MM.1S (cell line): Measurements from ENCODE around the gene CTPS2.

Source experiments
- DNase-seq: peaks from one replicate; pipeline ENCODE4 v3.0.0-alpha.2; 2015
- H2AFZ ChIP-seq: fragments of 300-600 bp; sonication (generic); 2 replicates; pipeline ENCODE4 v1.6.0; 2016; ENCODE audit warnings: antibody characterized with exemption, low read length
- H3F3A ChIP-seq: fragments of 300-600 bp; sonication (generic); 2 replicates; pipeline ENCODE4 v1.6.1; 2016; ENCODE audit warnings: mild to moderate bottlenecking, antibody characterized with exemption, low read length, moderate library complexity, mixed read lengths; ENCODE audit not compliant: insufficient read depth
- H3K27ac ChIP-seq: fragments of 300-600 bp; sonication (generic); 2 replicates; pipeline ENCODE4 v1.5.1; 2016; ENCODE audit warnings: mild to moderate bottlenecking, low read length
- H3K27me3 ChIP-seq: fragments of 300-600 bp; sonication (generic); replicated peaks from 2 replicates; pipeline ENCODE4 v1.6.0; 2016; ENCODE audit warnings: low read length; ENCODE audit not compliant: insufficient read depth
- H3K36me3 ChIP-seq: fragments of 300-600 bp; sonication (generic); replicated peaks from 2 replicates; pipeline ENCODE4 v1.6.1; 2016; ENCODE audit warnings: mild to moderate bottlenecking, low read length, mixed read lengths; ENCODE audit not compliant: insufficient read depth
- H3K4me1 ChIP-seq: fragments of 300-600 bp; sonication (generic); 2 replicates; pipeline ENCODE4 v1.6.1; 2016; ENCODE audit warnings: low read length, mixed read lengths
- H3K4me2 ChIP-seq: fragments of 300-600 bp; sonication (generic); 2 replicates; pipeline ENCODE4 v1.6.0; 2016; ENCODE audit warnings: low read depth, low read length
- H3K4me3 ChIP-seq: fragments of 300-600 bp; sonication (generic); 2 replicates; pipeline ENCODE4 v1.5.1; 2016; ENCODE audit warnings: low read length, mixed read lengths
- H3K79me2 ChIP-seq: fragments of 300-600 bp; sonication (generic); 2 replicates; pipeline ENCODE4 v1.6.1; 2016; ENCODE audit warnings: mixed run types, low read length, mixed read lengths
- H3K9ac ChIP-seq: fragments of 300-600 bp; sonication (generic); 2 replicates; pipeline ENCODE4 v1.6.1; 2016; ENCODE audit warnings: low read length, mixed read lengths
- H3K9me2 ChIP-seq: fragments of 300-600 bp; sonication (generic); replicated peaks from 2 replicates; pipeline ENCODE4 v1.6.1; 2016; ENCODE audit warnings: mild to moderate bottlenecking, low read length, mixed read lengths; ENCODE audit not compliant: insufficient read depth
- H3K9me3 ChIP-seq: fragments of 300-600 bp; sonication (generic); replicated peaks from 2 replicates; pipeline ENCODE4 v1.6.1; 2016; ENCODE audit warnings: mild to moderate bottlenecking, low read length, mixed read lengths; ENCODE audit not compliant: insufficient read depth
- H4K20me1 ChIP-seq: fragments of 300-600 bp; sonication (generic); 2 replicates; pipeline ENCODE4 v1.6.1; 2016; ENCODE audit warnings: mild to moderate bottlenecking, low read length, moderate library complexity, mixed read lengths; ENCODE audit not compliant: insufficient read depth
- CTCF ChIP-seq: fragments of 300-600 bp; sonication (generic); IDR thresholded peaks from 2 replicates; pipeline ENCODE4 v1.5.1; 2016; ENCODE audit warnings: antibody characterized with exemption, low read length, mixed read lengths
- EZH2 ChIP-seq: fragments of 300-600 bp; sonication (generic); optimal IDR thresholded peaks from 2 replicates; pipeline ENCODE3; 2017; ENCODE audit warnings: low read depth, mild to moderate bottlenecking, antibody characterized with exemption, low read length, mixed read lengths
- EZH2phosphoT487 ChIP-seq: fragments of 300-600 bp; sonication (generic); IDR thresholded peaks from 2 replicates; pipeline ENCODE4 v1.6.1; 2018; ENCODE audit warnings: antibody characterized with exemption, low read length

CTPS2 gene

GRCh38 chrX:16592194-16592770, 120.2 kb downstream of the CTPS2 start:
- no peaks in the 10 kb centered on the region for H4K20me1 ChIP-seq
- H3K36me3 ChIP-seq: no peaks in the 10 kb centered on the region
- no peak overlapping the region for H3K4me2 ChIP-seq
- no peaks in the 10 kb centered on the region for H3K9me3 ChIP-seq
- H3K9me2 ChIP-seq: no peaks in the 10 kb centered on the region
- H3K27me3 ChIP-seq: no peaks in the 10 kb centered on the region
- DNase-seq: no peak
- H3K27ac ChIP-seq: no peak overlapping the region
- H3K79me2 ChIP-seq: no peaks in the 10 kb centered on the region
- no peak overlapping the region for H3K4me3 ChIP-seq
- H3K4me1 ChIP-seq: no peaks in the 10 kb centered on the region
- no peak for TF ChIP-seq CTCF
- no peak overlapping the region for H2AFZ ChIP-seq
- H3K9ac ChIP-seq: no peak overlapping the region
- H3F3A ChIP-seq: no peaks in the 10 kb centered on the region

- no peaks in the 10 kb centered on the region for H3K36me3 ChIP-seq
- DNase-seq: no peak
- no peak overlapping the region for H3K27ac ChIP-seq
- no peak overlapping the region for H3K9ac ChIP-seq
- H3K79me2 ChIP-seq: no peaks in the 10 kb centered on the region
- H3K9me3 ChIP-seq: no peaks in the 10 kb centered on the region
- no peaks in the 10 kb centered on the region for H3K4me1 ChIP-seq
- no peaks in the 10 kb centered on the region for H3F3A ChIP-seq
- no peak for TF ChIP-seq CTCF
- no peak for TF ChIP-seq EZH2
- no peak for TF ChIP-seq EZH2phosphoT487
- H3K4me3 ChIP-seq: no peak overlapping the region
- no peaks in the 10 kb centered on the region for H3K9me2 ChIP-seq
- H2AFZ ChIP-seq: no peak overlapping the region
- H4K20me1 ChIP-seq: no peaks in the 10 kb centered on the region
- H3K27me3 ChIP-seq: no peaks in the 10 kb centered on the region
- H3K4me2 ChIP-seq: no peak overlapping the region
These were observed 122.6 kb downstream of the CTPS2 start for GRCh38 chrX:16589826-16590225.

- H3K9ac ChIP-seq: no peak overlapping the region
- no peaks in the 10 kb centered on the region for H3K27me3 ChIP-seq
- H4K20me1 ChIP-seq: no peaks in the 10 kb centered on the region
- no peak for TF ChIP-seq EZH2
- no peak for TF ChIP-seq EZH2phosphoT487
- TF ChIP-seq CTCF: no peak
- no peaks in the 10 kb centered on the region for H3F3A ChIP-seq
- no peak overlapping the region for H2AFZ ChIP-seq
- H3K9me3 ChIP-seq: no peaks in the 10 kb centered on the region
- H3K36me3 ChIP-seq: no peaks in the 10 kb centered on the region
- no peak overlapping the region for H3K4me2 ChIP-seq
- no peaks in the 10 kb centered on the region for H3K79me2 ChIP-seq
- no peaks in the 10 kb centered on the region for H3K9me2 ChIP-seq
- H3K27ac ChIP-seq: no peak overlapping the region
- H3K4me3 ChIP-seq: no peak overlapping the region
- no peak for DNase-seq
- H3K4me1 ChIP-seq: no peaks in the 10 kb centered on the region
These were observed 123.3 kb downstream of the CTPS2 start for GRCh38 chrX:16589211-16589610.
